Measurements from ENCODE around the gene PGP.
A peak's percentile ranks its signal among the peaks of the same experiment; 100 is the strongest.

Gene PGP

DNA sequence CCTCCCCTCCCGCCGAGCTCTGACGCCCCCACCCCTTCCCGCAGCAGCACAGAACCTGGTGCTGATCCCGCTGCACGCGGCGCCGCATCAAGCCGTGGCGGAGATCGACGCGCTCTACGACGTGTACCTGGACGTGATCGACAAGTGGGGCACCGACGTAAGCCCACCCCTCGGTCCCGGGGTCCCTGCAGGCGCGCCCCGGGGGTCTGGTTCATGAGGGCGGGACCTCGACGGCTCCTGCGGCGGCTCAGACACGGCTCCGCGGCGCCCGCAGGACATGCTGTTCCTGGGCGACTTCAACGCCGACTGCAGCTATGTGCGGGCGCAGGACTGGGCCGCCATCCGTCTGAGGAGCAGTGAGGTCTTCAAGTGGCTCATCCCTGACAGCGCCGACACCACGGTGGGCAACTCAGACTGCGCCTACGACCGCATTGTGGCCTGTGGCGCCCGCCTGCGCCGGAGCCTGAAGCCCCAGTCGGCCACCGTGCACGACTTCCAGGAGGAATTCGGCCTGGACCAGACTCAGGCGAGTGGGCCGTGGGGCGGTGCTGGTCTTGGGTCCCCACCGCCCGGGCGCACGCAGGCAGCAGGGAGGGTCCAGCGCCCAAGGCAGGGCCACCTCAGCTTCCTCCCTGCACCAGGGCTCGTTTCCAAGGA lies 23.0 kb upstream of the PGP start:
- no peak for DNase-seq

DNA sequence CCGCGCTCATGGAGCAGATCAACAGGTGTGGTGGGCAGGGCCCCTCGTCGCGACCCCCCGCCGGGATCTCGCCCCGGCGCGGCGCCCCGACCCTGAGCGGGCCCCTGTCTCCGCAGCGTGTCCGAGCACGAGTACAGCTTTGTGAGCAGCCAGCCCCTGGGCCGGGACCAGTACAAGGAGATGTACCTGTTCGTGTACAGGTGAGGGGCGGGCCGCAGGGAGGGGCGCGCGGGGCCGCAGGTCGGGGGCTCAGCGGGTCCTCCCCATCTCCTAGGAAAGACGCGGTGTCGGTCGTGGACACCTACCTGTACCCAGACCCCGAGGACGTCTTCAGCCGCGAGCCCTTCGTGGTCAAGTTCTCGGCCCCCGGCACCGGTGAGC lies 22.5 kb upstream of the PGP start:
- no peak for DNase-seq

DNA sequence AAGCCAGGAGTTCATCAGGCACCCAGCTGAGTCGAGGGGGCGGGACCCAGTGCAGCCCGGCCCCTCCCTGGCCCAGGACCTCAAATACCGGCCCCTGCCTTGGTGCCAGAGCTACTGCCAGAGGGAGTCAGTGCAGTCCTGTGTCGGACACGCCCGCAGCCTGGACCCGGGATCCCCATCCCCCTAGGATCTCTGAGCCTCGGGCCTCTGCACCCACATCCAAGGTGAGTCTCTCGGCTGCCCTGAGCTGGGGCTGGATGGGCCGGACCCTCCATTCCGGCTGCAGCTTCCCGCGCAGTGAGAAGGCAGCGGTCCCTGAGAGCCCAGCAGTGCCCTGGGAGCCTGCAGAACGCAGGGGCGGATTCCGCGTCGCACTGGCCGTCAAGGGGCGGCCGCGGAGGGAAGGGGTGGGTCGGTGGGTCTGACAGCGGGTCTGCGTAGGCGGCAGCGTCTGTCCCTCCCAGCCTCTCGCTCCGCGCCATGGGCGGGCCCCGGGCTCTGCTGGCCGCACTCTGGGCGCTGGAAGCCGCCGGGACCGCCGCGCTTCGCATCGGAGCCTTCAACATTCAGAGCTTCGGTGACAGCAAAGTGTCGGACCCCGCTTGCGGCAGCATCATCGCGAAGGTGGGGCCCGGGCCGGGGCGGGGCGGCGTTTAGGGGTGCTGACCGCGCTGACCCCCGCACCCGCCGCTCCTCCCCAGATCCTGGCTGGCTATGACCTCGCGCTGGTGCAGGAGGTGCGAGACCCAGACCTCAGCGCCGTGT lies 21.9 kb upstream of the PGP start, which contains the start of gene DNASE1L2:
Gene DNASE1L2 (plus strand): TSS at position 108 of the 765 bp plus-strand sequence. CDS start 373 bp downstream, at position 481.
- DNase-seq: no peak

DNA sequence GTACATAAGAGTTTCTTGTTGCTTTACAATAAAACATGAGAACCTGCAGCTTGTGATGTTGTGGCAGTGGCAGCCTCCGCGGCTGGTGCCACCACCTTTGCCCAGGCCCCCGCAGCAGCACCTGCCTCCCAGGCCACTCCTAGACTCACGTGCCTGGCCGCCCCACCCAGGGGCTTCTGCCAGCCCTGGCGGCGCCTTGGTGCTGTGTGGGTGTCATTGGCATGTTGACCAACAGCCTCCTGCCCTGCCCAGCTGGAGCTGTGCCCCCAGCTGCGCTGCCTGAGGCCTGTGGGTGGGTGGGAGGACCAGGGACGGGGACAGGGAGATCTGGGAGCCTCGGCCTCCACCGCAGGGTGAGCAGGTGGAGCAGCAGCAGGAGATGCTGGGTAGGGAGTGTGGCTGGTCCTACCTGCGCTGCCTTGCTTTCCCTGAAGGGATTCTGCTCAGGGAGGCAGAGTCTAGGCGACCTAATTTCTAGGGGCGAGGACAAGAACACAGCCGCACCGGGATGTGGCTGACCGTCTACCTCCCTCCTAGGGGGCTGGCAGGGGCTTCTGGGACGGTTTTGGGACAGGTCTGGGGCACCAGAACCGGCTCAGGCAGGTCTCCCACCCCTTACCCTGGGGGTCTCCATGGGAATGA lies 21.2 kb upstream of the PGP start:
- no peak for DNase-seq

GRCh38 chr16:2235234-2235651 lies 20.6 kb upstream of the PGP start:
- no peak for DNase-seq

GRCh38 chr16:2234813-2235170 lies 20.2 kb upstream of the PGP start:
- DNase-seq: no peak

DNA sequence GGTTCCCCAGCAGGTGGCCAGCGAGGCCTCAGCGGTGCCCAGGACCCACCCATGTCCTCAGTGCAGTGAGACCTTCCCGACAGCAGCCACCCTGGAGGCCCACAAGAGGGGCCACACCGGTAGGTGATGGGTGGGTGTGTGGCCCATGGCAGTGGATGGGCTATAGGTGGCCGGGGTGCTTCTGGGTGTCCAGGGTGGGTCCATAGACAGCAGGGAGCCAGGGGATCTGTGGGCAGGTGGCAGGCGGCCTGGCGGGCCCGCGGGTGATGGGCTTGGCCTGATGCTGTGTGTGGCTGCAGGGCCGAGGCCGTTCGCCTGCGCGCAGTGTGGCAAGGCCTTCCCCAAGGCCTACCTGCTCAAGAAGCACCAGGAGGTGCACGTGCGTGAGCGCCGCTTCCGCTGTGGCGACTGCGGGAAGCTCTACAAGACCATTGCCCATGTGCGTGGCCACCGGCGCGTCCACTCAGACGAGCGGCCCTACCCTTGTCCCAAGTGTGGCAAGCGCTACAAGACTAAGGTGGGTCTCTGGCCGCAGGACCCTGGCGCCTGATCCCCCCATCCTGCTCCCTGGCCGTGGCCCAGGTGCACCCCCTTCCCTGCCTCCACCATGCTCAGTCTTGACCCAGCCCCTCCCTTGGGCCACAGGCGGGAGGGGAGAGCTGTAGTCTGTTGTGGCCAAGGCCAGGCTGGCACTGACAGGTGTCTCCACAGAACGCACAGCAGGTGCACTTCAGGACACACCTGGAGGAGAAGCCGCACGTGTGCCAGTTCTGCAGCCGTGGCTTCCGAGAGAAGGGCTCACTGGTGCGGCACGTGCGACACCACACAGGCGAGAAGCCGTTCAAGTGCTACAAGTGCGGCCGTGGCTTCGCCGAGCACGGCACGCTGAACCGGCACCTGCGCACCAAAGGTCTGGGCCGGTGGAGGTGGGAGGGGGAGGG lies 19.5 kb upstream of the PGP start:
- no peak for DNase-seq

- no peak for DNase-seq
Observed at GRCh38 chr16:2233046-2233775, 18.6 kb upstream of the PGP start.

DNA sequence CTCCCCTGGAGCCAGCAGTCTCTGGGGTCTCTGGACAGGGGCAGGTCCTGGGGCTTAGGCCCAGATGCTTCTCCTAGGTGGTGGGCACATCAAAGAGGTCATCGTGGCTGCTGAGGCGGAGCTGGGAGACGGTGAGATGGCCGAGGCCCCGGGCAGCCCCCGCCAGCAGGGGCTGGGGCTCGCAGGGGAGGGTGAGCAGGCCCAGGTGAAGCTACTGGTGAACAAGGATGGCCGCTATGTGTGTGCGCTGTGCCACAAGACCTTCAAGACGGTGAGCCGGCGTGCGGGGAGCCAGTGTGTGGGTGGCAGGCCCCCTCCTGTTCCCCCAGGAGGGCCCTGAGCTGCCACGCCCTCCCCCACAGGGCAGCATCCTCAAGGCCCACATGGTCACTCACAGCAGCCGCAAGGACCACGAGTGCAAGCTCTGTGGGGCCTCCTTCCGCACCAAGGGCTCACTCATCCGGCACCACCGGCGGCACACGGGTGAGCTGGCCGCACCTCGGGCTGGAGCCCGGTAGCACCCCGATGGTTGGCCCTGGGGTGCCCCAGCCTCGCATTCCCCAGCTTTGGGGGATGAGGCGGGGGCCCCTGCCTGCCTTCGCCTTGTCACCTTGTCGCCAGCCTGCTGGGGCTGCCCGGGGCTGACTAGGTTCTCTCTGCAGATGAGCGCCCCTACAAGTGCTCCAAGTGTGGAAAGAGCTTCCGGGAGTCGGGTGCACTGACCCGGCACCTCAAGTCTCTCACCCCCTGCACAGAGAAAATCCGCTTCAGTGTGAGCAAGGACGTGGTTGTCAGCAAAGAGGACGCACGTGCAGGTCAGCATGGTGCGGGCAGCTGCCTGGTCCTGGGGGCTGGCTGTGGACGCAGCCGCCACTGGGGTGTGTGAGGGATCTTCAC lies 17.7 kb upstream of the PGP start:
- DNase-seq: no peak

DNA sequence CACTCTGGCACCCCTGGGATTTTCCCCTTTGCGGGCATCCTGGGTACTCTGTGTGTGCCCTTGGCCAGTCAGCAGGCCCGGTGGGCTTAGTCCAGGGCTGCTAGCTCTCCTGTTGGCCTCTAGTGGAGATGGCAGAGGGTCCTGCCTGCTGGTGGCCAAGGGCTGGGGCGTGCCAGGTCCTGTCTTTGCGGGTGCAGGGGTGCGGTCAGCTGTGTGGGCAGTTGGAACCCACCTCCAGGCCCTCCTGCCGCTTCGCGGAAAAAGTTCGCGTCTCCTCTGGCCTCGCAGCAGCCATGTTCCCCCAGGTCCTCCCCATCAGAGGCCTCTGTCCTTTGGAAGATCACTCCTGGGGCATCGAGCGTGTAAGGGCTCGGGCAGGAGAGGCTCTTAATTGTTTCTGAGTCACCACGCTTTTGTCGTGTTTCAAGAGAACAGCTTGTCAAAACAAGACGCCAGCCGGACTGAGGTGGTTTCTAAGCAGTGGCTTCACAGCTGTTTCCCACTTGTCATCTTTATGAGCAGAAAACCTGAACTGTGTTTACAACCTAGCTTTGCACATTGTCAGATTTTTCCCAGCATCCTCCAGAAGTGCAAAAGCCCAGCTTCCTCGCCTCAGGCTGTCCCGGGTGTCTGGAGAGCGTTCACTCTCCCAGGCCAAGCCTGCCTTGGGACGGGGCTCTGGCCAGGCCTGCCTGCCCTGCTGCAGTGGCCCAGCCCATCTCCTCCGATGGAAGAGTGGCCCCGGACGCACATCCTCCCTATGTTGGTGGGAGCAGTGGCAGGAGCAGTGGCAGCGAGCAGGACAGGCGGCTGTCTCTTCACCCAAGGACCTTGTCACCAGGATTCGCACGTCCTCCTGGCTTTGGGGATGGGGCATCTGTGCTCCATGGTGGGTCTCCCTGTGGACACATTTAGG lies 16.6 kb upstream of the PGP start:
- DNase-seq: no peak

GRCh38 chr16:2230376-2230775 lies 15.7 kb upstream of the PGP start:
- no peak for DNase-seq

DNA sequence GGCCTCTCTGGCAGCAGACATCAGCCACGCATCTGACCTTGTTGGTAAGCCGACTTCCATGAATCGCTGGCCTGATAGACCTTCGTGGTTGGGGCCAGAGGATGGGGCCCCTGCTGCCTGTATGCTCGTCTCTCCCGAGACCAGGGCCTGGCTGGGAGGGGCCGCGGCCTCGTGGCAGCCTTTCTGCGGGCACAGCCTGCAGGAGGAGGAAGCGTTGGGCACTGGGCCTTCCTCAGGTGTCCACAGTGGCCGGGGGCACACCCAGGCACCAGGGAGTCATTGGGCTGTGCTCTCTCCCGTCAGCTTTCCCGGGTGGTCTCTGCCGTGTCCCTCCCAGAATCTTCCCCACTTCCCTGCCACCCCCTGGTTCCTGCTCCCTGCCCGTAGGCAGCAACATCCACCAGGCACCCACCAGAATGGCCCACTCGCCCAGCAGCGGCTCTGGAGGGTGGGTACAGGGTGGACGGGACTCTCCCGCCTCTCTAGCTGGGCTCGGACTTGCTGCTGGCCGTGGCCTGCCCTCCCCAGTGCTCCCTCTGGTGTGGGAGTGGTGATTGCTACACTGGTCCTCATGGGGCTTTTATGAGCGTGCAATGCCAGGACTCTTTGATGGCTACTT lies 15.1 kb upstream of the PGP start:
- no peak for DNase-seq

DNA sequence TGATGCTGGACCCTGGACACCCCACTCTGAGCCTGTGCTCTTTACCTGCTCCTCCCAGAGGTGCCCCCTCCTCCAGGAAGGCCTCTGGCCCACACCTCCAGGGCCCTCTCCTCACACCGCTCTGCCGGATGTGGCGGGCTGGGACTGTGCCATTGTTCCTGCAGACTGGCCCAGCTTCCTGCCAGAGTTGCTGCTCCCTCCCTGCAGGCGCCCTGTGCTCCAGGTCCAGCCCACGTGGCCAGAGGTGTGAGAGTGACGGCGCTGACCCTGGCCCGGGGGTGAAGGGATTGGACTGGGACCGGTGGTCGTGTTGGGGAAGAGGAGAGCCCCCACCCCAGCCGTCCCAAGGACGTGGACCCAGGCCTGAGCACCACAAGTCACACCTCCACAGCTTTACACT lies 14.5 kb upstream of the PGP start:
- no peak for DNase-seq

- no peak for DNase-seq
Observed at GRCh38 chr16:2228161-2228824, 13.7 kb upstream of the PGP start.

DNA sequence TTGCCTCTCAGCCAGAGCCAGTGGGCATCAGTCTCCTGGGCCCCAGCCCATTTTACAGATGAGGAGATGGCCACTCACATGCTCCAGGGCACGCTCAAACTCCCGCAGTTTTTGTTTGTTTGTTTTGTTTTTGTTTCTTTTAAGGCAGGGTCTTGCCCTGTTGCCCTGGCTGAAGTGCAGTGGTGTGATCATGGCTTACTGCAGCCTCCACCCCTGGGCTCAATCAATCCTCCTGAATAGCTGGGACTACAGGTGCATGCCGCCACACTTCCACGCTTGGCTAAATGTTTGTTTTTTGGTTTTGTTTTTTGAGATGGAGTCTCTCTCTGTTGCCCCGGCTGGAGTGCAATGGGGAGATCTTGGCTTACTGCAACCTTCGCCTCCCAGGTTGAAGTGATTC lies 12.3 kb upstream of the PGP start:
- DNase-seq: no peak

DNA sequence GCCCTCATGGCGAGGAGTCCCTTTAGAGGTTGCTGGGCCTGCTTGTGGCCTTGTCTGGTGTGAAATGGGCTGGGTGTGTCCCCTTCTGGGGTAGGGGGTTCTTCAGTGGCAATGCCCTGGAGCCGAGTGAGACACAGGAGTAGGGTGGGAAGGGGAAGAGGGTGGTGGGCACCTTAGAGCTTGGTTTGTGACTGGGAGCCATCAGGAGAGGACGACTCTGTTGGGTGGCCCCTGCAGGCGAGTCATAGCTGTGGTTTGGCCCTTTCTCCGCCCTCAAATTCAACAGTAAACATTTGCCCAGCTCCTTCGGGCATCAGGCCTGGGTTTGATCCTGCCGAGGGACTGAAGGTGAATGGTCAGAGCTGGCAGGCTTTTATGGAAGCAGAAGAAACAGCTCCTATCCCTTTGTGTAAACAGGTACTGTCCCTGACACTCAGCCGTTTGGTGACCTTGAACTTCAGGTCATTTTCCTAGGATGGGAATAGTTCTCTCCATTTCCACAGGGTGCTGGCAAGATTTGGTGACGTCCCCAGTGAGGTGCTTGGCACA lies 11.7 kb upstream of the PGP start:
- no peak for DNase-seq

DNA sequence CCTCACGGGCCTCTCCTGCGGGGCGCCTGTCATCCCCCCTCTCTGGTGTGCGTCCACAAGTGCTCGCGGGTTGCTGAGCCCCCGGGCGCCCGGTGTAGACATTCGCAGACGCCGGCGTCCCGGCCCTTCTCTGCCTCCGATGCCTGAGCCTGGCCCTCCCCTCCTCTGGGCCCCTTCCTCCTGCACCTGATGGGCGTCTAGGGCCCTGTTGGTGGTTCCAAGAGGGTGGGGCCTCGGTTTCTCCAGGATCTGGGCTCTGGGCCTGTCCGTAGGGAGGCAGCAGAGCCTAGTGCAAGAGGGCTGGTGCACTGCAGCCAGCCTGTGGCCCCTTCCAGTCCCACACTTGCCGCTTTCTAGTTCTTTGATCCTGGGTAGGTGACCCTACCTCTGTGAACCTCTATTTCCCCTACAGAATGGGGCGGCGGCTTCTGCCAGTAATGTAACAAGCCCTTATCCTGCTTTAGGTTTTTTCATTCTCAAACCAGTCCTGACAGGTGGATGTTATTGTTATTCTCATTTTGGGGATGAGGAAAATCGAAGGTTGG lies 9.4 kb upstream of the PGP start:
- DNase-seq: peak in 10 of 58 donors; percentile 12 to 47 (median 30)
